ENCODE data around the gene ATP9B.

- TF ChIP-seq, protein P1, sequence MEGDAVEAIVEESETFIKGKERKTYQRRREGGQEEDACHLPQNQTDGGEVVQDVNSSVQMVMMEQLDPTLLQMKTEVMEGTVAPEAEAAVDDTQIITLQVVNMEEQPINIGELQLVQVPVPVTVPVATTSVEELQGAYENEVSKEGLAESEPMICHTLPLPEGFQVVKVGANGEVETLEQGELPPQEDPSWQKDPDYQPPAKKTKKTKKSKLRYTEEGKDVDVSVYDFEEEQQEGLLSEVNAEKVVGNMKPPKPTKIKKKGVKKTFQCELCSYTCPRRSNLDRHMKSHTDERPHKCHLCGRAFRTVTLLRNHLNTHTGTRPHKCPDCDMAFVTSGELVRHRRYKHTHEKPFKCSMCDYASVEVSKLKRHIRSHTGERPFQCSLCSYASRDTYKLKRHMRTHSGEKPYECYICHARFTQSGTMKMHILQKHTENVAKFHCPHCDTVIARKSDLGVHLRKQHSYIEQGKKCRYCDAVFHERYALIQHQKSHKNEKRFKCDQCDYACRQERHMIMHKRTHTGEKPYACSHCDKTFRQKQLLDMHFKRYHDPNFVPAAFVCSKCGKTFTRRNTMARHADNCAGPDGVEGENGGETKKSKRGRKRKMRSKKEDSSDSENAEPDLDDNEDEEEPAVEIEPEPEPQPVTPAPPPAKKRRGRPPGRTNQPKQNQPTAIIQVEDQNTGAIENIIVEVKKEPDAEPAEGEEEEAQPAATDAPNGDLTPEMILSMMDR (IDR thresholded peaks at IDR 0.05): no peak
- no peak for TF ChIP-seq POLR2A (IDR thresholded peaks at IDR 0.05)
These were observed 1.6 kb upstream of the ATP9B start for GRCh38 chr18:79067611-79068010.

Measured in right lobe of liver (tissue), 4 donors.